B cell (primary cell): ENCODE data around the gene ACKR2. TPM values are rescaled to one million over a fixed set of nuclear protein-coding genes. Genes with fewer than 3 reads are reported as not detected.

Source experiments
- ATAC-seq: fragments of 200-7000 bp; cut with Tn5 transposase; one replicate; pipeline ENCODE4 v1.10.0; 2021; ENCODE audit warnings: low read depth, mild to moderate bottlenecking, moderate number of reproducible peaks, moderate library complexity
- CTCF ChIA-PET: fragments of 350-600 bp; sonication (Branson Sonifier 250); formaldehyde crosslinking; loops from one replicate; lab custom pipeline; 2021; ENCODE audit warnings: antibody characterized with exemption, inconsistent platforms; lab: Charles Lee
- POLR2A ChIA-PET: fragments of 350-600 bp; sonication (Branson Sonifier 250); formaldehyde crosslinking; loops from one replicate; lab custom pipeline; 2021; ENCODE audit warnings: antibody characterized with exemption; lab: Charles Lee
- DNase-seq: peaks from one replicate; pipeline ENCODE4 v3.0.0; 2013
- H2AFZ ChIP-seq: 2 replicates; pipeline ENCODE4 v1.6.1; 2012; ENCODE audit warnings: mild to moderate bottlenecking, low read depth, low read length; ENCODE audit not compliant: insufficient read depth, poor library complexity, severe bottlenecking
- H3K27ac ChIP-seq, 2 donors: 1 replicate in 1 of 2; 2 replicates in 1 of 2; pipeline ENCODE4 v1.5.1; 2012 to 2013; ENCODE audit warnings: low read length in 2 of 2, mild to moderate bottlenecking in 2 of 2, moderate library complexity in 1 of 2
- H3K27me3 ChIP-seq, 4 experiments: fragments of 200-600 bp in 1 of 4; sonication (generic) in 1 of 4; replicated peaks in 1 of 4; 1 replicate in 2 of 4; 2 replicates in 2 of 4; pipeline versions ENCODE4 v1.6.1 to v1.7.0; 2013 to 2016; ENCODE audit warnings: low read length in 3 of 4, mild to moderate bottlenecking in 2 of 4, mixed read lengths in 1 of 4, moderate library complexity in 1 of 4; ENCODE audit not compliant: insufficient read depth in 4 of 4, control insufficient read depth in 3 of 4; ENCODE audit errors: control extremely low read depth in 1 of 4
- H3K36me3 ChIP-seq, 2 experiments: replicated peaks in 1 of 2; 1 replicate in 1 of 2; 2 replicates in 1 of 2; pipeline versions ENCODE4 v1.6.1 to v1.7.1; 2013; ENCODE audit warnings: low read length in 1 of 2; ENCODE audit not compliant: insufficient read depth in 2 of 2, control insufficient read depth in 1 of 2; ENCODE audit errors: control extremely low read depth in 1 of 2, extremely low read depth in 1 of 2
- H3K4me1 ChIP-seq, 2 donors: fragments of 200-600 bp in 1 of 2; sonication (generic) in 1 of 2; 1 replicate in 1 of 2; 2 replicates in 1 of 2; pipeline versions ENCODE4 v1.5.1 to v1.6.1; 2013 to 2017; ENCODE audit warnings: low read length in 2 of 2; ENCODE audit not compliant: control insufficient read depth in 2 of 2, insufficient read depth in 2 of 2
- H3K4me2 ChIP-seq: replicated peaks from 2 replicates; pipeline ENCODE3; 2012; ENCODE audit warnings: mild to moderate bottlenecking, low read depth, low read length; ENCODE audit not compliant: poor library complexity, severe bottlenecking
- H3K4me3 ChIP-seq, 5 experiments: fragments of 200-600 bp in 1 of 5; sonication (generic) in 1 of 5; 1 replicate in 3 of 5; 2 replicates in 2 of 5; pipeline versions ENCODE4 v1.5.1 to v1.7.0; 2011 to 2016; ENCODE audit warnings: low read length in 4 of 5, mild to moderate bottlenecking in 4 of 5, low read depth in 2 of 5, control low read depth in 1 of 5, moderate library complexity in 1 of 5; ENCODE audit not compliant: insufficient read depth in 1 of 5; ENCODE audit errors: control extremely low read depth in 1 of 5, extremely low read depth in 1 of 5
- H3K79me2 ChIP-seq: fragments of 200-600 bp; sonication (generic); one replicate; pipeline ENCODE4 v1.6.0; 2016; ENCODE audit warnings: low read length; ENCODE audit not compliant: control insufficient read depth, insufficient read depth
- H3K9ac ChIP-seq: fragments of 200-600 bp; sonication (generic); 2 replicates; pipeline ENCODE4 v1.6.1; 2017; ENCODE audit warnings: mild to moderate bottlenecking, low read length, moderate library complexity
- H3K9me3 ChIP-seq, 3 donors: one replicate each; pipeline versions ENCODE4 v1.6.1 to v1.7.1; 2013; ENCODE audit warnings: low read length in 2 of 3; ENCODE audit not compliant: control insufficient read depth in 2 of 3, insufficient read depth in 1 of 3; ENCODE audit errors: control extremely low read depth in 1 of 3
- H4K20me1 ChIP-seq: 2 replicates; pipeline ENCODE4 v1.6.0; 2012; ENCODE audit warnings: mild to moderate bottlenecking, low read length; ENCODE audit not compliant: insufficient read depth, control insufficient read depth, poor library complexity, severe bottlenecking
- H3K27ac Mint-ChIP-seq: one replicate; pipeline ENCODE4 v1.8.0; 2021; ENCODE audit warnings: mixed read lengths
- H3K27me3 Mint-ChIP-seq: one replicate; pipeline ENCODE4 v1.8.0; 2021; ENCODE audit warnings: mixed read lengths
- H3K4me1 Mint-ChIP-seq: one replicate; pipeline ENCODE4 v1.8.0; 2021; ENCODE audit warnings: mixed read lengths
- H3K4me3 Mint-ChIP-seq: one replicate; pipeline ENCODE4 v1.8.0; 2021; ENCODE audit warnings: mixed read lengths
- H3K9me3 Mint-ChIP-seq: one replicate; pipeline ENCODE4 v1.8.0; 2022; ENCODE audit warnings: mixed read lengths; ENCODE audit not compliant: insufficient read depth
- CTCF ChIP-seq: fragments of 200-600 bp; IDR thresholded peaks from one replicate; pipeline ENCODE4 v1.8.0; 2022; ENCODE audit warnings: antibody characterized with exemption, mild to moderate bottlenecking
- EZH2 ChIP-seq: IDR thresholded peaks from 2 replicates; pipeline ENCODE4 v1.6.1; 2012; ENCODE audit warnings: borderline replicate concordance, low read depth, mild to moderate bottlenecking, moderate library complexity, low read length; ENCODE audit not compliant: insufficient read depth, poor library complexity, severe bottlenecking
- WGBS: methylation state at CpG from one replicate; pipeline ENCODE4 v1.1.5; 2013; ENCODE audit warnings: missing lambda C conversion rate; ENCODE audit not compliant: insufficient coverage; 5-methylcytosine and 5-hydroxymethylcytosine counted together
- intact Hi-C: fragments of 100-400 bp; cut with micrococcal nuclease; formaldehyde crosslinking; loops from one replicate; pipeline ENCODE4 v1.10.0; 2022
- polyA plus RNA-seq: library from polyadenylated mRNA; depleted of rRNA; stranded (reverse); fragments of >200 nt; gene quantifications from 2 replicates; pipeline ENCODE4 v1.2.3, GENCODE V29; 2012
- total RNA-seq, 2 donors: library from RNA; stranded (reverse); fragments of 120-200 nt in 1 of 2; gene quantifications; 1 replicate in 1 of 2; 2 replicates in 1 of 2; pipeline versions ENCODE4 v1.2.3 to v1.2.4, GENCODE V29; 2013 to 2022

ACKR2 gene
- total and polyA plus RNA-seq, 2 donors (not counting 1 experiment from before 2014, with no cell fraction given): 0.31 to 1.7 TPM

GRCh38 chr3:42780398-42780797, 28.8 kb upstream of the ACKR2 start:
- H2AFZ ChIP-seq: no peak overlapping the region
- peaks cover 2% of the 10 kb centered on the region in 2 experiments for H3K36me3 ChIP-seq
- Mint-ChIP-seq H3K9me3 (no peaks in the 10 kb centered on the region), H3K4me3 (no peak overlapping the region), H3K27ac (no peak overlapping the region), H3K4me1 (peaks cover 2% of the 10 kb centered on the region), H3K27me3 (no peaks in the 10 kb centered on the region)
- no peak overlapping the region for H3K4me2 ChIP-seq
- ChIA-PET CTCF (interaction anchor here (0.7 to 6.2 kb wide), 13 partner anchors 10 to 102 kb away, joined by 3 to 72 read pairs (median 5); partner anchors contain the start of gene HIGD1A), POLR2A (no interaction called here)
- no peaks in the 10 kb centered on the region for H3K9me3 ChIP-seq
- DNase-seq (no peak), ATAC-seq (no peak)
- TF ChIP-seq EZH2: no peak
- TF ChIP-seq CTCF: no peak
- intact Hi-C loops: loop anchor here (1.0 to 2.0 kb wide), 4 partner anchors 24 to 101 kb away; partner anchors contain the start of gene HIGD1A
- no peaks in the 10 kb centered on the region for H3K27me3 ChIP-seq
- H3K9ac ChIP-seq: no peak overlapping the region
- WGBS: no CpG with 5 or more reads among the region's 3 CpGs
- H4K20me1 ChIP-seq: no peaks in the 10 kb centered on the region
- H3K4me1 ChIP-seq: no peaks in the 10 kb centered on the region
- H3K4me3 ChIP-seq: no peak overlapping the region
- H3K79me2 ChIP-seq: no peaks in the 10 kb centered on the region
- H3K27ac ChIP-seq: no peak overlapping the region

- intact Hi-C loops: loop anchor here (1.0 to 2.0 kb wide), 4 partner anchors 24 to 100 kb away; partner anchors contain the start of gene HIGD1A
- H3K79me2 ChIP-seq: no peaks in the 10 kb centered on the region
- H3K4me2 ChIP-seq: no peak overlapping the region
- no peak overlapping the region for H3K4me3 ChIP-seq
- CTCF ChIA-PET: interaction anchor here (0.7 to 6.2 kb wide), 10 partner anchors 13 to 1661 kb away, joined by 3 to 72 read pairs (median 4); partner anchors contain the start of gene HIGD1A
- H3K27ac Mint-ChIP-seq: no peak overlapping the region
- H3K4me3 Mint-ChIP-seq: no peak overlapping the region
- no peaks in the 10 kb centered on the region for H3K27me3 Mint-ChIP-seq
- H3K27ac ChIP-seq: no peak overlapping the region
- DNase-seq (peak; percentile 84), ATAC-seq (peak; percentile 84)
- H2AFZ ChIP-seq: no peak overlapping the region
- no peaks in the 10 kb centered on the region for H4K20me1 ChIP-seq
- peaks cover 2 to 9% of the 10 kb centered on the region in 2 experiments for H3K36me3 ChIP-seq
- no peak for TF ChIP-seq EZH2
- peak; percentile 80 for TF ChIP-seq CTCF
- H3K9ac ChIP-seq: no peak overlapping the region
- no peaks in the 10 kb centered on the region for H3K9me3 ChIP-seq
- no peaks in the 10 kb centered on the region for H3K9me3 Mint-ChIP-seq
- peaks cover 2% of the 10 kb centered on the region for H3K4me1 Mint-ChIP-seq
- WGBS: 64% methylated on average over 6 of the region's 11 CpGs
- H3K27me3 ChIP-seq: no peaks in the 10 kb centered on the region
- POLR2A ChIA-PET: no interaction called here
- H3K4me1 ChIP-seq: no peaks in the 10 kb centered on the region
Measured at GRCh38 chr3:42780892-42781700, 28.1 kb upstream of the ACKR2 start.
